ENCODE measurements around the gene FHIP1A.

Gene FHIP1A

GRCh38 chr4:151418385-151418784 is 9.4 kb downstream of the FHIP1A start:
- no peak for ATAC-seq

- no peak for ATAC-seq
Measured at GRCh38 chr4:151418856-151419255, 9.9 kb downstream of the FHIP1A start.

- no peak for ATAC-seq
Measured at GRCh38 chr4:151420250-151420807, 11.4 kb downstream of the FHIP1A start.

GRCh38 chr4:151422854-151423253 is 13.9 kb downstream of the FHIP1A start:
- ATAC-seq = no peak

- no peak for ATAC-seq
Measured at GRCh38 chr4:151426513-151426912, 17.5 kb downstream of the FHIP1A start.

- ATAC-seq = no peak
Measured at GRCh38 chr4:151427266-151427665, 18.3 kb downstream of the FHIP1A start.

- no peak for ATAC-seq
Measured at GRCh38 chr4:151428346-151428745, 19.4 kb downstream of the FHIP1A start.

- no peak for ATAC-seq
Measured at GRCh38 chr4:151429957-151430570, 21.1 kb downstream of the FHIP1A start.

- no peak for ATAC-seq
Measured at GRCh38 chr4:151430740-151431457, 21.9 kb downstream of the FHIP1A start.

- no peak for ATAC-seq
Measured at GRCh38 chr4:151431728-151432127, 22.8 kb downstream of the FHIP1A start.

- ATAC-seq = no peak
Measured at GRCh38 chr4:151432654-151433053, 23.7 kb downstream of the FHIP1A start.

- ATAC-seq = no peak
Measured at GRCh38 chr4:151434183-151434860, 25.3 kb downstream of the FHIP1A start.

- ATAC-seq = no peak
Measured at GRCh38 chr4:151436093-151436518, 27.1 kb downstream of the FHIP1A start.

- no peak for ATAC-seq
Measured at GRCh38 chr4:151437505-151437904, 28.5 kb downstream of the FHIP1A start.

- ATAC-seq = no peak
Measured at GRCh38 chr4:151438154-151438553, 29.2 kb downstream of the FHIP1A start.

- ATAC-seq = no peak
Measured at GRCh38 chr4:151439320-151439719, 30.3 kb downstream of the FHIP1A start.

- ATAC-seq = no peak
Measured at GRCh38 chr4:151442002-151442401, 33.0 kb downstream of the FHIP1A start.

- no peak for ATAC-seq
Measured at GRCh38 chr4:151443247-151443646, 34.3 kb downstream of the FHIP1A start.

- ATAC-seq = no peak
Measured at GRCh38 chr4:151443752-151444151, 34.8 kb downstream of the FHIP1A start.

GRCh38 chr4:151446208-151446607 is 37.2 kb downstream of the FHIP1A start:
- no peak for ATAC-seq

GRCh38 chr4:151454513-151454912 is 45.5 kb downstream of the FHIP1A start:
- no peak for ATAC-seq

GRCh38 chr4:151455212-151455611 is 46.2 kb downstream of the FHIP1A start:
- ATAC-seq = no peak

- no peak for ATAC-seq
Measured at GRCh38 chr4:151458148-151458547, 49.2 kb downstream of the FHIP1A start.

Measured in activated CD4-positive, CD25-positive, alpha-beta regulatory T cell treated with anti-CD3 and anti-CD28 coated beads, Interleukin-2, amount 50 U/mL, for 24 hours (primary cell).